HG03097 (cell line): ENCODE results near the gene MKLN1.
"Not testable (repeated sequence)": the region's sequence is repeated elsewhere in the genome, so short reads cannot be mapped to it uniquely, and the experiment has no call there.

Experiments used
- ATAC-seq: cut with Tn5 transposase; IDR thresholded peaks from one replicate; pipeline ENCODE4 v1.9.1; 2021; ENCODE audit not compliant: unreplicated experiment, low FRiP score

The MKLN1 gene

DNA sequence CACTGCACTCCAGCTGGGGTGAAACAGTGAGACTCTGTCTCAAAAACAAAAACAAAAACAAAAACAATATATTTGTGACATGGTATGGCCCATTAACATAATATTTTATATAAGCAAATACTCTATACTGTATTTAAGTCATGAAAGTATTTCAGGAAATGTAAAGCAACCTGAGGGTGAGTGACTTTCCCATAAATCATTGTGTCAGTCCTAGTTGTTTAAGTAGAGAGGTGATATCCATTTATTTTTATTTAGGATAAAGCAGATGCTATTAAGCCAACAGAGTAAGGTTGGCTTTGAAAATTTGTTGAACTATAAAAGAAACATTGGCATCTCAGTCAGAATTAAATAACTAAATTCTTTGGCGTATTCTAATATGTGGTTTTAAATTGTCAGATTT, 60.5 kb downstream of the MKLN1 start:
- no peak for ATAC-seq

DNA sequence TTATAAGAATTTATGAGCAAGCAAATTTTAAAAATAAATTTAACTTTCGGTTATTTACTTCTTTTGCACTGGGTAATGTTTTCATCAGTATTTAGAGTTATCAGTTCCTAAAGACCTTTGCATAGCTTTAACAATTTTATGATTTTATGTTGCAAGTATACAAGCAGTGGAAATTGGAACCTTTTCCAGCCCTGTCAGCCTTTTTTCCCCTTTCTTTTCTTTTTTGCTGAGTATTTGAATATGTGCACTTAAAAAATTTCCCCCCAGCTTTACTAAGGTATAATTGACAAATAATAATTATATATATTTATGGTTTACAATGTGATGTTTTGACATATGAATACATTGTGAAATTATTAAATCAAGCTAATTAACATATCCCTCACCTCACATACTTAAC, 62.6 kb downstream of the MKLN1 start:
- no peak for ATAC-seq

DNA sequence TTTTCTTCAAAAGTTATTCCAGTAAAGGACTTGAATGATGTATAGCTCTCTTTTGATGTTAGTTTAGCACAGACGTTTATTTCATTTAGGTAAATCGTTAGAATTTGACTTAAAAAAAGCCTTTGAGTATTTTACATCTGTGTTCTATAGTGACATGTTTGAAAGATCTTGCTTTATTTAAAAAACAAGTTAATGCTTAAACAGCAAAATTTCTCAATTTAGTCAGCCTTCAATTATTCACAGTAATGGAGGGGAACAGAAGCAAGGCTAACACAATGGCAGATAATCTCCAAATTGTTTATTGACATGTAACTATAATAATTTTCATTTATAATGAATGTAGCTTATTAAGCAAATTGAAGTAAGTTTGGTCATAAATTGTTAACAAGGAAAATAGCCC, 63.5 kb downstream of the MKLN1 start:
- ATAC-seq, result no peak

DNA sequence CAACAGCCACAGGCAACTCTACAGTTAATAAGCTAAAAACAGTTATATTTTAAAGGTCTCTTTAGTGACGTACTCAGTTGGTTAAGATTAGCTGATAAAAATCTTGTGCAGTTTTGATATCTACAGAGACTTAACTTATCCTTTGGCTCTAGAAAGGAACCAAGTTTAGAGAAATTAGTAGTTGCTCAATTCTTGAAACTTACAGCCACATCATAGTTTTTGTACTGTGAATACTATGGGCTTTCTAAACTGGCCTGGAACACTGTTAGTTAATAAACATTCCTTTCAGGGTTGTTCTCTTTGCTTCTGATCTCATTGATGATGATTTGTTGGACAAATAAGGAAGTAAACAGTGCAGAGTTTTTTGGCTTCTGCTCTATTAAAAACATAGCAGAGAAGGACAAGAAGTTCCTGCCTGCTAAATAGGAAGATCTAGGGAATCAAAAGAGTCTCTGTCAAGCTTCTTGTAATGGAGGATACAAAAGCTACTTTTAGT, 73.1 kb downstream of the MKLN1 start:
- ATAC-seq, result no peak

DNA sequence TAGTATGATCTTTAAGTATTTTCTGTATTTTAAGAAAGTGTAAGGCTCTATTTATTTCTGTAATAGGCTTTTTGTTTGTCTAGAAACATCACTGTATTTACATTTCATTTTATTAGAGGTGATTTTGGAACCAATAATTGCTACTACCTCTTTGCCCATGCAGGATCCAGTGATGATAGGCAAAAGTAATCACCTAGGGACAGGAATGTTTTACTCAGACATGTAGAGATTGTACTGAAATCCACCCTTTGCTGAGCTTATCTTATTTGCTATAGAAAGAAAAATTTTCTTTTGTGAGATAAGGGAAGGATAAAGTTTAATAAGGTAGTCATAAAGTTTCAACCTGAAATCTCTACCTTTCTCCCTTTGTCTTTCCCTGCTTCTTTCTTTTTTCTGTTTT, 73.5 kb downstream of the MKLN1 start:
- ATAC-seq, result no peak

DNA sequence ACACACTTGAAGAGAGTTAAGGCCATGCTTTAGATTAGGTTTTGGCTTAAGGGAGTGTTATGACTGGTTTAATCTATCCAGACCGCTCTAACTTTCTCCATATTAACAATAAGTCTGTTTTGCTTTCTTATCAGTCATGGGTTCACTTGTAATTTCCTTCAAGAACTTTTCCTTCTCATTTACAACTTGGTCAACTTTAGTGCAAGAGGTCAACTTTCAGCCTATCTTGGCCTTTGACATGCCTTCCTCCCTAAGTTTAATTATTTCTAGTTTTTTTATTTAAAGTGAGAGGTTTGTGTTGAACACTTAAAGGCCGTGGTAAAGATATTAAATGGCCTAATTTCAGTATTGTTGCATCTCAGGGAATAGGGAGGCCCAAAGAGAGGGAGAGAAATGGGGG, 75.6 kb downstream of the MKLN1 start:
- ATAC-seq, result no peak

DNA sequence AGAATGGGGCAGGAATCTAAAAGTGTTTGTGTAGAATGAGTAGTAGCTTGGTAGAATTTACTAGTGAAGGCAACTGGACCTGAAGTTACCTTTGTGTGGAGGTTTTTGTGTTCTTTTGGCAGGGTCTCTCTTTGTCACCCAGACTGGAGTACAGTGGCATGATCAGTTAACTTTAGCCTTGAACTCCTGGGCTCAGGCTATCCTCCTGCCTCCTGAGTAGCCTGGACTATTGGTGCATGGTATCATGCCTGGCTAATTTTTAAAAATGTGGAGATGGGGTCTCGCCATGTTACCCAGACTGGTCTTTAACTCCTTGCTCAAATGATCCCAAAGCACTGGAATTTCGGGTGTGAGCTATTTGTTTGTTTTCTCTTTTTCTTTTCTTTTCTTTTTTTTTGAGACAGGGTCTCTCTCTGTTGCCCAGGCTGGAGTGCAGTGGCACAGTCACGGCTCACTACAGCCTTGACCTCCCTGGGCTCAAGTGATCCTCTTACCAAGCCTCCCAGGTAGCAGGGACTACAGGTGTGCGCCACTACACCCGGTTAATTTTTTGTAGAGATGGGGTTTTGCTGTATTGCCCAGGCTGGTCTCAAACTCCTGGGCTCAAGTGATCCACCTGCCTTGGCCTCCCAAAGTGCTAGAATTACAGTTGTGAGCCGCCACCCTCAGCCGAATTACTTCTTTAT, 76.7 kb downstream of the MKLN1 start:
- no peak for ATAC-seq

DNA sequence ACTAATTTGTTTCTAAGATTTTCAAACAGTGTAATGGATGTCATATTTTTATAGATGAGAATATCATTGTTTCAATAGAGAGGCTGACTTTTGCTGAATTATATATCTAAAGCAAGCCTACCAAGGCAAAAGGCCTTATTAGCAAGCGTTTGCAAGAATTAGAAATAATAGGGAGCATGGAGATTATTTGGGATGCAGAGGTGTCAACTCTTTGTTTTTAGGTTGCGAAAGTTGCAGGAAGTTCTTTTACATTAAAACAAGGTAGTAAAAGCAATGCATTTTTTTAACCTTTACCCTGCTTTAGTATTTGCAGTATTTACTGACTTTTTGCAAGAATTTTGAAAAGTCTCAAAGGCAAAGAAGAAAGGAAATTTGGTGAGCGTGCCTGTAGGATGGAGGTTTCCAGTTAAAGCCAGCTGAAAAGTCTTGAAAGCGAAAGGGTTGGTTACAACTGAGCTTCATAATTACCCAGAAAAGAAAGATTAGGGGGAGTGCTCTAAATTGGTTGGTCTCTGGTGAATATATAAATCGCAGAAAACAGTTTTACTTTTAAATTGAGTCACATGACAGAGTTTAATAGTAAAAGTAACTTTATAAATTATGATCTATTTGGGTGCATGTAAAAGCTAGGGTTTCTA, 81.6 kb downstream of the MKLN1 start:
- ATAC-seq, result no peak

DNA sequence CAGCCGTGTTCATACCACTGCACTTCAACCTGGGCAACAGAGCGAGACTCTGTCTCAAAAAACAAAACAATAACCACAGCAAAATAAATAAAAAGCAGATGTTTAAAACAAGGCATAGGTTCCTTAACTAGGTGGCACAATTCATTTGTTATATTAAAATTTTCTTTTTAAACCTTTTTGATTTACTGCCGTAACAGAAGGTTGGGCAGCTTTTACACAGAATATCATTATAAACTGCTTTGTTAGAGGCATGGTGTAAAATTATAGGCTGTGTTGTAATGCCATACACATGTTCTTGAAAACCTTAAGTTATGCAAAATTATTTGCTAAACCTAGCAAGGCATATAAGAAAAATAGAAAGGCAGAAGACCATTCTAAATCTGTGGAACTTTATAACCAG, 84.4 kb downstream of the MKLN1 start:
- ATAC-seq, result no peak

DNA sequence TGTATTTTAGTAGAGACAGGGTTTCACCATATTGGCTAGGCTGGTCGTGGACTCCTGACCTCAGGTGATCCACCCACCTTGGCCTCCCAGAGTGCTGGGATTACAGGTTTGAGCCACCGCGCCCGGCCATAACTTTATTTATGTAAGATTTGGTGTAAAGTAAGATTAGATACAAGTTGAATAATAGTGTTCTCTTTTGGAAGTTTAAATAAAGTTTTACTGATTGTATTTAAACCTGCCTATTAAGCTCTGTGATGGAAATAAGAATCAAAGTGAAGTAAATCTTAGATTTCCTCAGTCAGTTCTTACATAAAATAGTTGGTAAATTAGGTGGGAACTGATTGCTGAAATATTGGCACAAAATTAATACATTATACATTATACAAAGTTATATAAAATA, 86.0 kb downstream of the MKLN1 start:
- ATAC-seq, result no peak

DNA sequence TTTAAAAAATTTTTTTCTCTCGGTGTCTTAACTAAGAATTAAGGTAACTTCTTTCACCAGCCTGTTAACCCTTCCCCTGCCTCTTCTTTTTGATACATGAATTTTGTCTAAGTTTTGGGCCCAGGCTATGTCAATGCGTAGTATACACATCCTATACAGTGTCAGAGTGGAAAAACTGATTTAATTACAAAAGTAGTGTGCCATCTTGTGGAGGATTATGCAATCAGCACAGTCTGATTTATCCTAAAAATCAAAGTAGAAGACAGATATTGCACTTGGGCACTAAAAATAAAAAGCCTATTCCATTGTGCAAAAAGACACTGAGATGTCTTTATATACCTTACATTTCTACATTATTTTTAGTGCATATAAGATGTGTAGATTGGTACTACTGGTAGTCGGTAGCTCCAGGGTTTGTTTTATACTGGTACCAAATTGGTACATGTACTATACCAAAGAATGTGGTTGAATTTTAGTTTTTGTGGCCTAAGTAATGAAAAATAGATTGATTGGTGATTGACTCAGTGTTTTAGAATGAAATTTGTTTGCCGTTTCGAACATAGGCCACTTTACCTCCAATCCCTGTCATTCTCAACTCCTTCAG, 96.6 kb downstream of the MKLN1 start:
- no peak for ATAC-seq

DNA sequence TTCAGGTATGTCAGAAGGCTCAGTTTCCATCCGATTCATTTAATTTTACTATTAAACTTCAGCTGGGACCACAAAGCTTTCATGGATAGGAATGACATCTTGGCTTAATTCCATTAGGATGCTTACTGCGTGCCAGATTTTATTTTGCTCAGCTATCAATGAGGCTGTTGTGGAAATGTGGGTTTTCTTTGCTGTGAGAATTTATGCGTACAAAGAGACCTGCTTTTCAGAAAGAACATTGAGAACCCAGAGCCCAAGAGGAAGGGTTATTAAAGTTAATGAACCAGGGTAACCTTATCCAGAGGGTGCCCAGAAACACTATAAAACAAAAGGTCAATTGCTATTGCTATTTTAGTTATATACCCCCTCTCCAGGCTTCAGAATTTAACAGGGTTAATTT, 98.3 kb downstream of the MKLN1 start:
- ATAC-seq, result no peak

DNA sequence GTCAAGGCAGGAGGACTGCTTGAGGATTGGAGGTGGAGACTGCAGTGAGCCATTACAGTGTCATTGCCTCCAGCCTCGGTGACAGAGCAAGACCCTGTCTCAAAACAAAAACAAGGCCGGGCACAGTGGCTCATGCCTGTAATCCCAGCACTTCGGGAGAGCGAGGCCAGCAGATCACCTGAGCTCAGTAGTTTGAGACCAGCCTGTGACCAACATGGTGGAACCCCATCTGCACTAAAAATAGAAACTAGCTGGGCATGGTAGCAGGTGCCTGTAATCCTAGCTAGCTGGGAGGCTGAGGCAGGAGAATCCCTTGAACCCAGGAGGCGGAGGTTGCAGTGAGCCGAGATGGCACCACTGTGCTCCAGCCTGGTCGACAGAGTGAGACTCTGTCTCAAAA, 103.2 kb downstream of the MKLN1 start:
- not testable (repeated sequence) for ATAC-seq

DNA sequence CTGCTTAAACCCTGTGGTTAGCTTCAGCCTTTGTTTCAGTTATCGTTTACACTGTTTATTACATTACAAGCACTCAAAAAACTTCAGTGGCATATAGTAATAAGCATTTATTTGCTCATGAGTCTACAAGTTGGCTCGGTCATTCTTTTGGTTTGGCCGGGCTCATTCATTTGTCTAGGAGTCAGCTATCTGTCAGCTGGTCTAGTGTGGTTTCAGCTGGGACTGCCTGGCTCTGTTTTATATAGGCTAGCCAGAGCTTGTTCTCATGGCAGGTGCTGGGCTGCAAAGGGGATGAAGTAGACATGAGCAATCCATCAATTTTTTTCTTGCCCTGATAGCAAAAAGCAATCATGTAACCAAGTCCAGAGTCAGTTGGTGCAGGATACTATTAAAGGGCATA, 103.6 kb downstream of the MKLN1 start:
- ATAC-seq, result no peak

DNA sequence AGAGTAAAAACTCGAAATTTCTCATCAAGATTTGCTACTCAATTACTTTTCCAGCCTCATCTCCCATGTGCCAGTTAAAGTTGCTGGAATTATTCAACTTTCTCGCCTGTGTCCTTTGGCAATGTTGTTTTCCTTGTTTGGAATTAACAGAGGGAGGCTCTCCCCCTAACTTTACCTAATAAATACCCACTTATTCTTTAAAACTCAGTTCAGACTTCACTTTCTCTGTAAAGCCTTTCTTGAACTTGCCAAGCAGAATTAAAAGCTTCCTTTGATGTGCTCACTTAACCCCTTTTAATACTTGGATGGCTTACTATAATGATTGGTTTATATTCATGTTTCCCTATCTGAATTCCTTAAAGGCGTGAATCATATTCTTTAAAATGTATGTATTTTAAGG, 104.1 kb downstream of the MKLN1 start:
- no peak for ATAC-seq

DNA sequence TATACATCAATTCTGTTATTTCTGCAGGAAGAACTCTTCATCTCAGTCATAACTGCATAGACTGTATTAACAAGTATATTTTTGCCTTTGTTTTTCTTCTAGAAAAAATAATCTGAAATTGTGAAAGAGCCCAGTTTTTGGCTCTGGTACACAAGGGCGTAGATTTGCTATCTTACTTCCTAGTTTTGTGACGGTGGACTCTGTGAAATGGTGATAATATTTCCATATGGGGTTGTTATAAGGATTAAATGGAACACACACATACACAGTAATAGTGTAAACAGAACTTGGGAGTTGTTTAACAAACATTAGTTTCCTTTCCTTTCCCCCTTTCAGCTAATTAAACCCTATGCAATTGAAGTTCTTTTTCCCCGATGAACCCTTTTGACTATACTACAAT, 108.7 kb downstream of the MKLN1 start:
- ATAC-seq, result no peak

DNA sequence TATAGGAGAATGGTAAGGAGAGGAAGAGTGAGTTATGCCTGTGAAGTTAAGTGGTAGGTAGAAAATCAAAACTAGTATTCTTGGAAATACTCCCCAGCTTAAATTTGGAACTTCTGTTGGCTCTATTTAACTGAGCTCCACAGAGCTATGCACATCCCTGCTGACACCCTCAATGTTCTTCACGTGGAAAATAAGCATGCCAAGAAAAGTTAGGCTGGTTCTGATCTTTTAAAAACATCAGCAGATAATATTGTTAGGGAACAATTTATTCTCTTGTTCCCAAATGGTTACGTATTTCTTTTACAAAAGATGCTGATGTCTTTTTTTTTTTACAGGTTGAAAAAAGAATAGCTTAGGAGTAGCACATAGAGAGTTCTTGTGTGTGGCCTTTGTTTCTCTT, 111.3 kb downstream of the MKLN1 start:
- ATAC-seq, result no peak

DNA sequence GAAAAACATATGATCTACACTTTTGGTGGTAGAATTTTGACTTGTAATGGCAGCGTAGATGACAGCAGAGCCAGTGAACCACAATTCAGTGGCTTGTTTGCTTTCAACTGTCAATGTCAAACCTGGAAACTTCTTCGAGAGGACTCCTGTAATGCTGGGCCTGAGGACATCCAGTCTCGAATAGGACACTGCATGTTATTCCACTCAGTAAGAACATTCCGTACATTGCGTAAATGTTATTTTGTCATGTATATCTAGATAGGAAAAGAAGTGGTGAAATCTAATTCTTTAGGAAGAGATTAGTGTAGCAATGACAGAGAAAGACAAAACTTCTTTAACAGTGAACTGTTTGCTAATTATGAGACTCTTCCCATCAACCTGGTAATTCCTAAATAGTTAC, 115.8 kb downstream of the MKLN1 start:
- no peak for ATAC-seq

DNA sequence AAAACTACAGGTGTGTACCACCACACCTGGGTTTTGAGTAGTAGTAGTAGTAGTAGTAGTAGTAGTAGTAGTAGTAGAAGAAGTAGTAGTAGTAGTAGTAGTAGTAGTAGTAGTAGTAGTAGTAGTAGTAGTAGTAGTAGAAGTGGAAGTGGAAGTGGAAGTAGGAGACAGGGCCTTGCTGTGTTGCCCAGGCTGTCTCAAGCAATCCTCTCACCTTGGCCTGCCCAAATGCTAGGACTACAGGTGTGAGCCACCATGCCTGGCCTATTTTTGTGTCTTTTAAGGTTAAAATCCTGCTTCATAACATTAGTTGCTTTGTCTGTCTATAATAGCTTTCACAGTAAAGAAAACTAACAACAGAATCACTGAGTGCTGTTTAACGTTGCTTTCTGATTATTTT, 117.0 kb downstream of the MKLN1 start:
- ATAC-seq, result no peak

DNA sequence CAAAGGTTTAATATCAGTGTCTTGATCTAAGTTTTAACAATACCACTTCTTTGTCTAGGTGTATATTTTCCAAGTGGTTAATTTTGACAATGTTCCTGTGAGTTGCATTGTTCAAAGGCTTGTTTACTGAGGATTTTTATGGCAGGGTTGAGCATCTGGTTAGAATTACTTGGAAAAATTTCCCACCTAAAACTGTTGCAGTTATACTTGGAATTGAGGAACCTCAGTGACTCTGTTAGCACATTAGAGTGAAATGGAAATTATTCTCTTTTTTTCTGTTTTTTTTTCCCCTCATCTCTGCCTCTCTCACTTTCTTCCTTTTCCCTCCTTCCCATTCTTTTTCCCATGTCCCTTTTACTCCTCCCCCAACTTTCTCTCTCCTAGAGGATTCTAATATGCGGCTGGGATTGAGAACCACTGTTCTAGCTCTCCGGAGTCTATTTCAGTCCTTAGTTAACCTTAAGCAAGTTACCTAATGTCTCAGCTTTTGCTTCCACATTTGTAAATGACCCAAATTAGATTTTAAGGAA, 121.8 kb downstream of the MKLN1 start:
- ATAC-seq, result no peak

DNA sequence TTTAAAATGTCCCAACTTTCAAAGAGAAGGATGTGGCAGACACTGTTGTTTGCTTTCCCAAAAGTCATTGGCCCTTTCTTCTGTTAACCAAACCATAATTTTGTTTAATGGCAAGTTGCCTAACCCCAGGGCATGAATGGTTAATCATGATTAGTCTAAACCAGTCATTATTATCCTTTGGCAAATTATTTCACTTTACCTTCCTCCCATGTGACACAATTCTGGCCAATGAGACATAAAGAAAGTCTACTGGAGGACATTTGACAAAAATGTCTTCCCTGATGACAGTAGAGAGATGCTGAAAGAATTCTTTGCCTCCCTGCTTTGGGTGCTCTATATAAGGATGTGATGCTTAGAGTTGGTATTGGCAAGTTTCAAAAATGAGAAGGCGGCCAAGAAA, 126.8 kb downstream of the MKLN1 start:
- no peak for ATAC-seq

DNA sequence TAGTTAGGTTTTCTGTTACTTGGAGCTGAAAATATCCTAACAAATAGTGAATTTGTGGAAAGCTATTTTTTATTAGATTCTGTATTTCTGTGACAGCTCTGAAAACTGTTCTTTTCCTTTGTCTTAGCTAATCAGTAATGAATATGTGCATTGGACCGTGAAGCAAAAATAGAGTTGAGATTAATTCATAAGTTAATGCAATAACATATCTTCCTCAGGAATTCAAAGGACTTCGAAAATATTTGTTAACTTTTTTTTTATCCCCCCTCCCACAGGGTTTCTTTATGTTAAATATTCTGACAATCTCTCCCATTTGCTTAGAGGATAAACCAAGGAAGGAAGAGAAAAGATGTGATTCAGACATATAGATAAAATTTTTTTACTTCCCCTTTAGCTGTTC, 127.3 kb downstream of the MKLN1 start:
- ATAC-seq, result no peak
